Activated T-cell treated with anti-CD3 and anti-CD28 coated beads, Interleukin-2, amount 50 U/mL, for 24 hours (primary cell): ENCODE measurements around the gene RYR3.

Source experiments
- DNase-seq: peaks from one replicate; pipeline ENCODE4 v3.0.0-alpha.2; 2020
- H3K27ac Mint-ChIP-seq: 2 replicates; pipeline ENCODE4 v1.8.0; 2020; ENCODE audit warnings: mild to moderate bottlenecking, mixed read lengths
- H3K27me3 Mint-ChIP-seq: 2 replicates; pipeline ENCODE4 v1.8.0; 2020; ENCODE audit warnings: mixed read lengths
- H3K36me3 Mint-ChIP-seq: 2 replicates; pipeline ENCODE4 v1.8.0; 2020; ENCODE audit warnings: low read depth, mixed read lengths
- H3K4me1 Mint-ChIP-seq: 2 replicates; pipeline ENCODE4 v1.8.0; 2020; ENCODE audit warnings: low read depth, mixed read lengths
- H3K4me3 Mint-ChIP-seq: 2 replicates; pipeline ENCODE4 v1.8.0; 2020; ENCODE audit warnings: mild to moderate bottlenecking, moderate library complexity, mixed read lengths
- H3K9me3 Mint-ChIP-seq: 2 replicates; pipeline ENCODE4 v1.8.0; 2020; ENCODE audit warnings: mixed read lengths

RYR3 gene

DNA sequence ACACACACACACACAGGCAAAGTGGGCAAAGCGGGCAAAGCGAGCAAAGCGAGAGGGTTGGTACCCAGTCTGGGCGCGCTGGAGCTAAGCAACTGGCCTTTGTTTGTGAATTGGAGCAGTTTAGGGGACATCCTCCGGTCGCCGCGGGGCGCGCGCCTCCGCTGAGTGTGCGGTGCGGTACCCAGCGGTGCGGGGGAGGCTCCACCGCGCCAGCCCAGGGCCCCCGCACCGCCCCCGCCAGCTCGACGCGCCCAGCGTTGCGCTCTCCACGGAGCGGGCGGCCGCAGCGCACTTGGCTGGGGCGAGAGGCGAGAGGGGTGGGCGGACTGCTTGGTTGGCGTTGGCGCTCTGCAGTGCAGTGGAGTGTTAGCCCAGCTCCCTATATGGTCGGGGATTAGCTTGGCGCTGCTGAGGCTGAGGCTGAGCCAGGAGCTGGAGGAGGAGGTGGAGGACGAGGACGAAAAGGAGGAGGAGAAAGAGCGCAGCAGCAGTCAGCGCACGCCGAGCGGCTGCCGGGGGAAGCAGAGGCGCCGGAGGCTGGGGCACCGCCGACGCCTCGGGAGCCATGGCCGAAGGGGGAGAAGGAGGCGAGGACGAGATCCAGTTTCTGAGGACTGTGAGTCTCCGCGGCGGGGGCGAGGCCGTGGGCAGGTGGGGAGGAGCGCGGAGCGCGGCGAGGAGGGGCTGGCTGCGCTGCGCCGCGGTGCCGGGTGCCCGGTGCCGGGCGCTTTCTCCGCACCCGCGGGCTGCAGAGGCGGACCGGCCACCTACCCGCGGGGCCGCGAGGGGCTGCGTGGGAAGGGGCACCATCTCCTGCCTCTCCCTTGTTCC lies at the start of gene RYR3:
RYR3 (plus strand) TSS at position 487 of the 831 bp plus-strand sequence; CDS start at position 566, 79 bp downstream.
- no peak for DNase-seq

GRCh38 chr15:33262306-33262705 lies 48.5 kb upstream of the RYR3 start:
- Mint-ChIP-seq H3K36me3 (no peaks in the 10 kb centered on the region), H3K27ac (no peak overlapping the region), H3K9me3 (no peaks in the 10 kb centered on the region), H3K27me3 (no peaks in the 10 kb centered on the region), H3K4me3 (no peak overlapping the region), H3K4me1 (no peaks in the 10 kb centered on the region)
- DNase-seq: no peak

More for the DNA sequence above, at the start of gene RYR3:
- H3K4me1 Mint-ChIP-seq: peaks cover 5% of the 10 kb centered on the region
- H3K9me3 Mint-ChIP-seq: no peaks in the 10 kb centered on the region
- H3K27me3 Mint-ChIP-seq: peaks cover 76% of the 10 kb centered on the region
- H3K4me3 Mint-ChIP-seq: peak within 1 kb of the TSS; percentile 52
- H3K27ac Mint-ChIP-seq: no peak within 1 kb of the TSS
- no peaks in the 10 kb centered on the region for H3K36me3 Mint-ChIP-seq

DNA sequence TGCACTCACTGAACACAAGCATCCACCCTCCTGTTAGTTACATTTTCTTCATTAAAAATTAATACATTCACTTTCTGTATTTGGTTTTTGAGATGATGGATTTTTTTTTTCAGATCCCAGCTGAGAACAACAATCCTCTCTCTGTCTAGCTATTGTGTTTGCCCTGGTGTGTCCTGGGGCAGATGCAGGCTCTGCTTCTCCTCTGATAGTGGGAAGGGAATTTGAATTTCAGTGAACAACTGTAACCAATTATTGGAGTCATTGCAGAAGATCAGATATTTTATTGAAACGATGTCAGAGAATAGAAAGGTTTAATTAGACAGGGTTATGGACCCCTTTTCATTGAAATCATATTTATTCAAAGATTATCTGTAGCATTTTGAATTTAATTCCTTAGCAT lies 33.1 kb upstream of the RYR3 start:
- H3K4me1 Mint-ChIP-seq: no peaks in the 10 kb centered on the region
- no peak overlapping the region for H3K27ac Mint-ChIP-seq
- DNase-seq: no peak

DNA sequence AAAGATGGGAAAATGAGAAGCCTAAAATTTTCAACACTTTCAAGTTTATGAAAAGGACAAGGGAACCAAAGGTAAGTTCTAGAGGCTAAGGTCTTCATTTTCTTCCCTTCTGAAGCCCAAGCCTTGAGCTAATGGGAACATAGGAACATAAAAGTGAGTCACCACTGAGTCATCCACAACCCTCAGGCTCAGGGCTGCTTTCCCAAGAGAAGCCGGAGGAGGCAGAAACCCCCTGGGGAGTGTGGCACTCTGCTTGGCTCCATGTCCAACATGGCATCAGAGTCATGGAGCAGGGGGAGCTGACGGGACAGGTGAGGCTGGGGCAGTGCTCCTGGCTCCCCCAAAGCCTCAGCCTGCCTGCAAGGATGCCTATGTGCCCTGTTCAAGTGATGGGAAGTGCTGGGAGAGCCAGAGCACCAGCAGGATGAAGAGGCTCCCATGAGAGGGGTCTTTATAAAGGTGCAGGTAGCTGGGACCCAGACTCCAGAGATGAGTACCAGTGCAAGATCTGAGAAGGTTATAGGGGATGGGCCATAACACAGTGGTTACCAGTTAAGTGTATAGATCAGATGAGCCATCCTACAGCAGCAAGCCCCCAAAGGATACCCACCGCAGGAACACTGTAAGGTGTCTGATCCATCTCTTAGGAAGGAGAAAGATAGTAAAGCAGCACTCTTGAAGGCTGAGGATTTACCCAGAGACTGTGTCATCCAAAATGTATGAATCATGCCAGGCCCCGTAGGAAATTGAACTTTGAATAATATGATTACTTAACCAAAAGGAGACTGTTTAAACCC lies 31.8 kb upstream of the RYR3 start:
- DNase-seq: no peak
- H3K27me3 Mint-ChIP-seq: peaks cover 15% of the 10 kb centered on the region
- peaks cover 4% of the 10 kb centered on the region for H3K9me3 Mint-ChIP-seq
- no peak overlapping the region for H3K27ac Mint-ChIP-seq
- no peak overlapping the region for H3K4me3 Mint-ChIP-seq
- H3K36me3 Mint-ChIP-seq: no peaks in the 10 kb centered on the region
- H3K4me1 Mint-ChIP-seq: no peaks in the 10 kb centered on the region

More for the DNA sequence above, 33.1 kb upstream of the RYR3 start:
- no peaks in the 10 kb centered on the region for H3K36me3 Mint-ChIP-seq
- no peak overlapping the region for H3K4me3 Mint-ChIP-seq
- peaks cover 26% of the 10 kb centered on the region for H3K27me3 Mint-ChIP-seq
- peaks cover 6% of the 10 kb centered on the region for H3K9me3 Mint-ChIP-seq

- Mint-ChIP-seq H3K27me3 (peaks cover 13% of the 10 kb centered on the region), H3K4me3 (no peak overlapping the region), H3K36me3 (no peaks in the 10 kb centered on the region), H3K4me1 (no peaks in the 10 kb centered on the region), H3K9me3 (no peaks in the 10 kb centered on the region), H3K27ac (no peak overlapping the region)
- no peak for DNase-seq
These were observed 31.1 kb upstream of the RYR3 start for GRCh38 chr15:33279613-33280205.

DNA sequence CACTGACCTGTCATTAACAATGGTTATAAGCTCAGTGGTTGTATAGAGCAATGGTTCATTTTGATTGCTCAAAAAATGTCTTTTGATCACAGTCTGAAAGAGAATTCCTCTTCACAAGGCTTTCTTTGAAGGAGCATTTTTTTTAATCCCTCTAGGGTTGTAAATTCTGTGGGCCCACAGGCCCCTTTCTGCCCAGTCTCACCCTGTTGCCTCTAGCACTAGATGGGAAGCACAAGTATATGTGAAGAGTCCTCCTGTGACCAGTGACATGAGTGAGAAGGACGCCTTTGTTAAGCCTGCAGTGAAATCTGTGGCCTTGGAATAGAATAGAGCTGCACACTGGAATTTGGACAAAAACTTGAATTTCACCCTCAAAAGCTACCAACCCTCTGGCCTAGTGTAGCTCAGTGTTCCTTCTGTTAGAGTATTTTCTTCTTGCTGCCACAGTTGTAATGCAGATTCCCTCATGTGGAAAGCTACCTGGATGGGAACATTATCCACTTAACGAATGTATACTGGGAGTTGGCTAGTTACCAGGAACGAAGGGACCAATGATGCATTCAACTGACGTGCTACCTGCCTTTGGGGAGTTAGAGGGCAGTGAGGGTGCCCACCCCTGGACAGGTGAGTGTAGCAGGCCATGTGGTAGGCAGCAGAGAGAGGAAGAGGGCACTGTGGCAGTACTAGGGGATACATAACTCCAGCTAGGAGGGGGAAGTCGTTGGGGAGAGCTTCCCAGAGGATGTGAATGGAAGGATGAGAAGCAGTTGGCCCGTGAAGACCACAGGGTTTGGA lies 28.3 kb upstream of the RYR3 start:
- DNase-seq: no peak
- no peaks in the 10 kb centered on the region for H3K36me3 Mint-ChIP-seq
- no peaks in the 10 kb centered on the region for H3K9me3 Mint-ChIP-seq
- H3K27me3 Mint-ChIP-seq: peaks cover 4% of the 10 kb centered on the region
- H3K27ac Mint-ChIP-seq: no peak overlapping the region
- no peaks in the 10 kb centered on the region for H3K4me1 Mint-ChIP-seq
- H3K4me3 Mint-ChIP-seq: no peak overlapping the region

DNA sequence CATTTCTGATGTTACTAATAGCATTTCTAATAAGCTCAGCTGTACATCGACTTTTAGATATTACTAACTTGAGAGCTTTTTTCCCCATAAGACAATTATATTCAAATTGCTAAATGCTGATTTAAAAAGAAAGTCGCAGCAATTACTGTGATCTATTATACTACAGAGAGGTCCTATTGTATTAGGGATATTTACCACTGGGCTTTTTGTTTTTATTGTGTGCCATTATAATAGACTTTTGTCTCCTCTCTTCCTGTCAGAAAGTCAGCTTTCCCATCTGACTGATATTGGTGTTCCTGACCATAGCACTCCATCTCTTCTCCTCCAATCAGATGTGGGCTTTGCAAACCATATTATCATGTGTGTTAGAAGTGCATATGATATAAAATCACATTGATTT lies 27.2 kb upstream of the RYR3 start:
- peaks cover 2% of the 10 kb centered on the region for H3K27me3 Mint-ChIP-seq
- H3K36me3 Mint-ChIP-seq: no peaks in the 10 kb centered on the region
- DNase-seq: no peak
- no peaks in the 10 kb centered on the region for H3K4me1 Mint-ChIP-seq
- H3K27ac Mint-ChIP-seq: no peak overlapping the region
- H3K9me3 Mint-ChIP-seq: no peaks in the 10 kb centered on the region
- H3K4me3 Mint-ChIP-seq: no peak overlapping the region

DNA sequence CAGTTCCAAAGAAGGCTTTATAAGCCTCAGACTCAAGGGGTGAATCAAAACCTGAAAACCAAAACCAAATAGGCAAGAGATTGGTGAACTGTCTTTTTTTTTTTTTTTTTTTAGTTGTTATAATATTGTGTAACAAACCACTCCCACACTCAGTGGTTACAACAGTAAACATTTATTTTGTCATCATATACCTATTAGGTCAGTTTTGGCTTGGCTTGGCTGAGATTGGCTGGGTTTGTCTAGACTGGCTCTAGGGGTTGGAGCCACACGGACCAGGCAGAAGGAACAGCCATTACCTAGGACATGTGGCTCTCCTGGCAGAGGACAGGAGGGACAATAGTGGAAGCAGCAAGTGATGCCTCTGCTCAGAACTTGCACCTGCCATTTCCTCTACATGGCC lies 26.4 kb upstream of the RYR3 start:
- no peak for DNase-seq
- H3K27ac Mint-ChIP-seq: no peak overlapping the region
- no peaks in the 10 kb centered on the region for H3K36me3 Mint-ChIP-seq
- no peaks in the 10 kb centered on the region for H3K9me3 Mint-ChIP-seq
- no peak overlapping the region for H3K4me3 Mint-ChIP-seq
- H3K27me3 Mint-ChIP-seq: no peaks in the 10 kb centered on the region
- no peaks in the 10 kb centered on the region for H3K4me1 Mint-ChIP-seq

DNA sequence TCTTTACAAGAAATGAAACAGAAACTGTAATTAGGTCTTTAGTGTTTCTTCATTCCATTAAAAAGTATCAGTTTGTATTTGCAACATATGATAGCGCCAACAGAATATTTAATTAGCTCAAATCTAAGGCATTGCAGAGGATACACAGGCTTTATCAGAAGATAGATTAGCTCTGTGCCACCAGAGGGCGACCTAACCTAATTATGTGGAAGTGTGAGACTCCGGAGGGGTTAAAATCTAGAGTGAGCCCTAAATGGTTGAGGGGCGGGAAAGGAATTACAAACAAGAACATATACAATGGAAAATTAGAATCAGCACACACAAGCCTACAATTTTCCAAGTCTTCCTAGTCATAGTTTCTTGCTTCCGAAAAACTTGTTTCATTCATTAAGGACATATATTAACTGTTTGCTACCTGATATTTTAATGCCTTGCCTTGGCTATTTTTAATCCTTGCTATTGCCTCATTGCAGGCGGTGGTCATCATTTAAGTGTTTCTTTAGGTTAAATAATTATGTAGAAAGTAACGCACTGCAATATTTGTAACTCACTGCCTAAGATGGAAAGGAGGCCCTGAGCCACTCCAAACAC lies 18.0 kb upstream of the RYR3 start:
- peak; percentile 40 for DNase-seq
- H3K9me3 Mint-ChIP-seq: no peaks in the 10 kb centered on the region
- H3K27me3 Mint-ChIP-seq: peaks cover 10% of the 10 kb centered on the region
- no peaks in the 10 kb centered on the region for H3K36me3 Mint-ChIP-seq
- H3K4me3 Mint-ChIP-seq: no peak overlapping the region
- no peak overlapping the region for H3K27ac Mint-ChIP-seq
- no peaks in the 10 kb centered on the region for H3K4me1 Mint-ChIP-seq

- Mint-ChIP-seq H3K4me3 (no peak overlapping the region), H3K4me1 (no peaks in the 10 kb centered on the region), H3K9me3 (no peaks in the 10 kb centered on the region), H3K36me3 (no peaks in the 10 kb centered on the region), H3K27me3 (peaks cover 10% of the 10 kb centered on the region), H3K27ac (no peak overlapping the region)
- DNase-seq: no peak
These were observed 16.9 kb upstream of the RYR3 start for GRCh38 chr15:33293713-33294334.

GRCh38 chr15:33296050-33296449 lies 14.7 kb upstream of the RYR3 start:
- no peak overlapping the region for H3K4me3 Mint-ChIP-seq
- no peaks in the 10 kb centered on the region for H3K4me1 Mint-ChIP-seq
- H3K27me3 Mint-ChIP-seq: peaks cover 20% of the 10 kb centered on the region
- H3K9me3 Mint-ChIP-seq: no peaks in the 10 kb centered on the region
- H3K36me3 Mint-ChIP-seq: no peaks in the 10 kb centered on the region
- no peak overlapping the region for H3K27ac Mint-ChIP-seq
- DNase-seq: no peak

GRCh38 chr15:33296856-33297255 lies 13.9 kb upstream of the RYR3 start:
- H3K9me3 Mint-ChIP-seq: no peaks in the 10 kb centered on the region
- H3K27me3 Mint-ChIP-seq: peaks cover 24% of the 10 kb centered on the region
- no peak overlapping the region for H3K4me3 Mint-ChIP-seq
- DNase-seq: no peak
- H3K4me1 Mint-ChIP-seq: no peaks in the 10 kb centered on the region
- H3K27ac Mint-ChIP-seq: no peak overlapping the region
- H3K36me3 Mint-ChIP-seq: no peaks in the 10 kb centered on the region

GRCh38 chr15:33298631-33299030 lies 12.1 kb upstream of the RYR3 start:
- Mint-ChIP-seq H3K27ac (no peak overlapping the region), H3K36me3 (no peaks in the 10 kb centered on the region), H3K27me3 (peaks cover 26% of the 10 kb centered on the region), H3K9me3 (no peaks in the 10 kb centered on the region), H3K4me3 (no peak overlapping the region), H3K4me1 (no peaks in the 10 kb centered on the region)
- DNase-seq: no peak
